ENCODE data around the gene SPRED2.

The SPRED2 gene

GRCh38 chr2:65388051-65388531 is 44.3 kb downstream of the SPRED2 start:
- POLR2A ChIA-PET: no interaction called here
- CTCF ChIA-PET: no interaction called here
- TF ChIP-seq TARDBP (IDR thresholded peaks at IDR 0.05) (no peak), L3MBTL2 (conservative IDR thresholded peaks at IDR 0.05) (no peak), PKNOX1 (IDR thresholded peaks at IDR 0.05) (no peak), FOXA1 (IDR thresholded peaks at IDR 0.05) (no peak), HDGF (IDR thresholded peaks at IDR 0.05; ENCODE audit: borderline replicate concordance) (no peak), BHLHE40 (IDR thresholded peaks at IDR 0.05; ENCODE audit: borderline replicate concordance) (no peak), ELF4 (IDR thresholded peaks at IDR 0.05) (no peak)
- DNase-seq (ENCODE audit: extremely low spot score): no peak

GRCh38 chr2:65386989-65387388 is 45.4 kb downstream of the SPRED2 start:
- CTCF ChIA-PET: interaction anchor here (0.9 kb wide), 1 partner anchor 34 kb away, joined by 3 read pairs; no protein-coding TSS in a partner anchor
- POLR2A ChIA-PET: no interaction called here
- DNase-seq (ENCODE audit: extremely low spot score): no peak
- TF ChIP-seq ELF4 (IDR thresholded peaks at IDR 0.05): no peak
- TF ChIP-seq L3MBTL2 (conservative IDR thresholded peaks at IDR 0.05): no peak
- no peak for TF ChIP-seq PKNOX1 (IDR thresholded peaks at IDR 0.05)
- TF ChIP-seq HDGF (IDR thresholded peaks at IDR 0.05; ENCODE audit: borderline replicate concordance): no peak
- TF ChIP-seq ARNT (IDR thresholded peaks at IDR 0.05): no peak
- TF ChIP-seq LEF1 (IDR thresholded peaks at IDR 0.05; ENCODE audit: borderline replicate concordance): no peak
- TF ChIP-seq FOXA1 (IDR thresholded peaks at IDR 0.05): no peak
- TF ChIP-seq NFRKB (IDR thresholded peaks at IDR 0.05): no peak
- TF ChIP-seq TARDBP (IDR thresholded peaks at IDR 0.05): no peak
- no peak for TF ChIP-seq BHLHE40 (IDR thresholded peaks at IDR 0.05; ENCODE audit: borderline replicate concordance)
- no peak for TF ChIP-seq FOXM1 (IDR thresholded peaks at IDR 0.05; ENCODE audit: borderline replicate concordance)
- TF ChIP-seq SP1 (IDR thresholded peaks at IDR 0.05): no peak
- TF ChIP-seq ZNF384 (IDR thresholded peaks at IDR 0.05): no peak
- TF ChIP-seq FOXK2 (IDR thresholded peaks at IDR 0.05): no peak
- TF ChIP-seq SUZ12 (IDR thresholded peaks at IDR 0.05): no peak
- TF ChIP-seq CTBP1 (IDR thresholded peaks at IDR 0.05; ENCODE audit: borderline replicate concordance): no peak

GRCh38 chr2:65386344-65386743 is 46.1 kb downstream of the SPRED2 start:
- TF ChIP-seq SUZ12 (IDR thresholded peaks at IDR 0.05) (no peak), ZNF384 (IDR thresholded peaks at IDR 0.05) (no peak), L3MBTL2 (conservative IDR thresholded peaks at IDR 0.05) (no peak), FOXA1 (IDR thresholded peaks at IDR 0.05) (no peak)
- CTCF ChIA-PET: interaction anchor here (0.9 kb wide), 1 partner anchor 34 kb away, joined by 3 read pairs; no protein-coding TSS in a partner anchor
- DNase-seq (ENCODE audit: extremely low spot score): no peak
- POLR2A ChIA-PET: no interaction called here

GRCh38 chr2:65383541-65384488 is 48.6 kb downstream of the SPRED2 start:
- POLR2A ChIA-PET: interaction anchor here (1.1 to 1.7 kb wide), 2 partner anchors 16 to 24 kb away, joined by 3 to 5 read pairs; no protein-coding TSS in a partner anchor
- TF ChIP-seq LEF1 (IDR thresholded peaks at IDR 0.05; ENCODE audit: borderline replicate concordance): no peak
- DNase-seq (ENCODE audit: extremely low spot score): no peak
- CTCF ChIA-PET: interaction anchor here (0.9 to 1.4 kb wide), 2 partner anchors 10 to 33 kb away, joined by 3 to 6 read pairs; no protein-coding TSS in a partner anchor

GRCh38 chr2:65382776-65383357 is 49.5 kb downstream of the SPRED2 start:
- no peak for TF ChIP-seq FOXK2 (IDR thresholded peaks at IDR 0.05)
- TF ChIP-seq SP1 (IDR thresholded peaks at IDR 0.05): no peak
- peak; percentile 36 for DNase-seq (ENCODE audit: extremely low spot score)
- CTCF ChIA-PET: interaction anchor here (0.6 to 1.4 kb wide), 4 partner anchors 9 to 526 kb away, joined by 3 to 6 read pairs (median 4); no protein-coding TSS in a partner anchor
- POLR2A ChIA-PET: interaction anchor here (0.7 to 1.7 kb wide), 3 partner anchors 10 to 25 kb away, joined by 3 to 5 read pairs (median 3); no protein-coding TSS in a partner anchor

GRCh38 chr2:65382323-65382722 is 50.1 kb downstream of the SPRED2 start:
- DNase-seq (ENCODE audit: extremely low spot score): no peak
- TF ChIP-seq L3MBTL2 (conservative IDR thresholded peaks at IDR 0.05) (no peak), CTBP1 (IDR thresholded peaks at IDR 0.05; ENCODE audit: borderline replicate concordance) (no peak), ARNT (IDR thresholded peaks at IDR 0.05) (no peak), FOXM1 (IDR thresholded peaks at IDR 0.05; ENCODE audit: borderline replicate concordance) (no peak), LEF1 (IDR thresholded peaks at IDR 0.05; ENCODE audit: borderline replicate concordance) (no peak), ZNF384 (IDR thresholded peaks at IDR 0.05) (no peak), SUZ12 (IDR thresholded peaks at IDR 0.05) (no peak), FOXK2 (IDR thresholded peaks at IDR 0.05) (no peak)
- ChIA-PET POLR2A (interaction anchor here (0.7 kb wide), 1 partner anchor 9 kb away, joined by 3 read pairs; no protein-coding TSS in a partner anchor), CTCF (interaction anchor here (0.6 to 1.4 kb wide), 3 partner anchors 9 to 526 kb away, joined by 3 to 6 read pairs (median 4); no protein-coding TSS in a partner anchor)

GRCh38 chr2:65381607-65382051 is 50.8 kb downstream of the SPRED2 start:
- DNase-seq (ENCODE audit: extremely low spot score): no peak
- POLR2A ChIA-PET: no interaction called here
- CTCF ChIA-PET: no interaction called here
- TF ChIP-seq FOXA1 (IDR thresholded peaks at IDR 0.05) (no peak), FOXK2 (IDR thresholded peaks at IDR 0.05) (no peak), ARNT (IDR thresholded peaks at IDR 0.05) (no peak), CTBP1 (IDR thresholded peaks at IDR 0.05; ENCODE audit: borderline replicate concordance) (no peak), L3MBTL2 (conservative IDR thresholded peaks at IDR 0.05) (no peak), ELF4 (IDR thresholded peaks at IDR 0.05) (no peak), TARDBP (IDR thresholded peaks at IDR 0.05) (no peak)
